Neural cell (in vitro differentiated cells): Measurements from ENCODE around the gene DGLUCY.

Source experiments
- CTCF ChIP-seq: fragments of 450-650 bp; IDR thresholded peaks from 2 replicates; pipeline ENCODE4 v1.5.1; 2014; ENCODE audit warnings: antibody characterized with exemption, mild to moderate bottlenecking, moderate library complexity; ENCODE audit not compliant: poor library complexity, severe bottlenecking
- EP300 ChIP-seq: fragments of 450-650 bp; conservative IDR thresholded peaks from 2 replicates; pipeline ENCODE4 v1.6.1; 2014; ENCODE audit warnings: antibody characterized with exemption, mild to moderate bottlenecking, moderate library complexity; ENCODE audit not compliant: poor library complexity, severe bottlenecking
- EZH2 ChIP-seq: fragments of 200-600, 300-800 bp; shearing (Covaris generic), sonication (generic); IDR thresholded peaks from 2 replicates; pipeline ENCODE4 v1.6.1; 2014; ENCODE audit warnings: antibody characterized with exemption, low read length, borderline replicate concordance, mild to moderate bottlenecking; ENCODE audit not compliant: insufficient read depth, poor library complexity, severe bottlenecking
- MXI1 ChIP-seq: fragments of 450-650 bp; conservative IDR thresholded peaks from 2 replicates; pipeline ENCODE4 v1.6.1; 2014; ENCODE audit warnings: antibody characterized with exemption, mild to moderate bottlenecking; ENCODE audit not compliant: poor library complexity, severe bottlenecking
- POLR2AphosphoS5 ChIP-seq: IDR thresholded peaks from 2 replicates; pipeline ENCODE4 v1.6.1; 2012
- RAD21 ChIP-seq: fragments of 450-650 bp; conservative IDR thresholded peaks from 2 replicates; pipeline ENCODE4 v1.6.1; 2014; ENCODE audit warnings: antibody characterized with exemption, mild to moderate bottlenecking, moderate library complexity
- SMC3 ChIP-seq: fragments of 450-650 bp; conservative IDR thresholded peaks from 2 replicates; pipeline ENCODE4 v1.6.1; 2014; ENCODE audit warnings: antibody characterized with exemption, mild to moderate bottlenecking, moderate library complexity; ENCODE audit not compliant: poor library complexity
- TAF1 ChIP-seq: IDR thresholded peaks from 2 replicates; pipeline ENCODE4 v1.6.1; 2012; ENCODE audit warnings: low read depth
- TF ChIP-seq, protein P1 (sequence below): IDR thresholded peaks from 2 replicates; pipeline ENCODE4 v1.6.1; 2012; ENCODE audit warnings: borderline replicate concordance

DNA sequence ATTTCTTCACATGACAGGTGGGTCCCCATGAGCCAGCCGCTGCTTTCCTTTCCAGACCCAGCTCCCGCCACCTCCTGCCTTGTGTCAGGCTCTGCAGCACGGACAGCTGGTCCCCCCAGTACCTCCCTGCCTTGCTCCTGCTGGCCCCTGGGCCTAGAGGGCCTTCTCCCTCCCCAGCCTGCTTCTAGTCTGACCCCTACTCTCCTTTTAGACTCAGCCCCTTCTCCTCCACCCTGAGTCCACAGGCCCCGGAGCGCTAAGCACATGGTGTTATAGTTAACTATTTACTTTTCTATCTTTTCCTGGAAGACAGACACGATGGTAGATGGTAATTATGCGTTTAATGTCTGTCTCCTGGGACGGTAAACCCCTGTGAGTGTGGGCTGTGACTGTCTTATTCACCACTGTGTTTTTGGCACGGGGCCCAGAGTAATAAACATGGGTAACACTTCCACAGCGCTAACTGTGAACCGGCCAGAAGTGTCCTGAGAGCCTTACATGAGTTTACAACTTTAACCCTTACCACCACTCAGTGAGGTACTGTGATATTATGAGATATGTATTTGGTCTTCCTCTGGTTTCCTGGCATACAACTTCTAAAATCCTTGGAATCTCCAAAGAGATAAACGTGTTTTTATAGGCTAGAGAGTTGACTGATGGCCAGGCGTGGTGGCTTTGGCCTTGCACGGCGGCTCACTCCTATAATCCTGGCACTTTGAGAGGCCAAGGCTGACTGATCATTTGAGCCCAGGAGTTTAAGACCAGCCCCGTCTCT is 41.2 kb downstream of the DGLUCY start:
- TF ChIP-seq CTCF (no peak), RAD21 (no peak), EZH2 (no peak), POLR2AphosphoS5 (no peak), EP300 (no peak), TAF1 (no peak), MXI1 (no peak), SMC3 (no peak)
- TF ChIP-seq, protein P1, sequence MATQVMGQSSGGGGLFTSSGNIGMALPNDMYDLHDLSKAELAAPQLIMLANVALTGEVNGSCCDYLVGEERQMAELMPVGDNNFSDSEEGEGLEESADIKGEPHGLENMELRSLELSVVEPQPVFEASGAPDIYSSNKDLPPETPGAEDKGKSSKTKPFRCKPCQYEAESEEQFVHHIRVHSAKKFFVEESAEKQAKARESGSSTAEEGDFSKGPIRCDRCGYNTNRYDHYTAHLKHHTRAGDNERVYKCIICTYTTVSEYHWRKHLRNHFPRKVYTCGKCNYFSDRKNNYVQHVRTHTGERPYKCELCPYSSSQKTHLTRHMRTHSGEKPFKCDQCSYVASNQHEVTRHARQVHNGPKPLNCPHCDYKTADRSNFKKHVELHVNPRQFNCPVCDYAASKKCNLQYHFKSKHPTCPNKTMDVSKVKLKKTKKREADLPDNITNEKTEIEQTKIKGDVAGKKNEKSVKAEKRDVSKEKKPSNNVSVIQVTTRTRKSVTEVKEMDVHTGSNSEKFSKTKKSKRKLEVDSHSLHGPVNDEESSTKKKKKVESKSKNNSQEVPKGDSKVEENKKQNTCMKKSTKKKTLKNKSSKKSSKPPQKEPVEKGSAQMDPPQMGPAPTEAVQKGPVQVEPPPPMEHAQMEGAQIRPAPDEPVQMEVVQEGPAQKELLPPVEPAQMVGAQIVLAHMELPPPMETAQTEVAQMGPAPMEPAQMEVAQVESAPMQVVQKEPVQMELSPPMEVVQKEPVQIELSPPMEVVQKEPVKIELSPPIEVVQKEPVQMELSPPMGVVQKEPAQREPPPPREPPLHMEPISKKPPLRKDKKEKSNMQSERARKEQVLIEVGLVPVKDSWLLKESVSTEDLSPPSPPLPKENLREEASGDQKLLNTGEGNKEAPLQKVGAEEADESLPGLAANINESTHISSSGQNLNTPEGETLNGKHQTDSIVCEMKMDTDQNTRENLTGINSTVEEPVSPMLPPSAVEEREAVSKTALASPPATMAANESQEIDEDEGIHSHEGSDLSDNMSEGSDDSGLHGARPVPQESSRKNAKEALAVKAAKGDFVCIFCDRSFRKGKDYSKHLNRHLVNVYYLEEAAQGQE, result no peak
